Activated T-cell treated with anti-CD3 and anti-CD28 coated beads for 24 hours (primary cell): ENCODE results near the gene PPTC7.
"Not testable (repeated sequence)": the region's sequence is repeated elsewhere in the genome, so short reads cannot be mapped to it uniquely, and the experiment has no call there.

ENCODE experiments used
- DNase-seq: peaks from one replicate; pipeline ENCODE4 v3.0.0-alpha.2; 2020; ENCODE audit warnings: low read depth

PPTC7 gene

GRCh38 chr12:110561471-110562201 is 21.5 kb downstream of the PPTC7 start:
- no peak for DNase-seq

DNA sequence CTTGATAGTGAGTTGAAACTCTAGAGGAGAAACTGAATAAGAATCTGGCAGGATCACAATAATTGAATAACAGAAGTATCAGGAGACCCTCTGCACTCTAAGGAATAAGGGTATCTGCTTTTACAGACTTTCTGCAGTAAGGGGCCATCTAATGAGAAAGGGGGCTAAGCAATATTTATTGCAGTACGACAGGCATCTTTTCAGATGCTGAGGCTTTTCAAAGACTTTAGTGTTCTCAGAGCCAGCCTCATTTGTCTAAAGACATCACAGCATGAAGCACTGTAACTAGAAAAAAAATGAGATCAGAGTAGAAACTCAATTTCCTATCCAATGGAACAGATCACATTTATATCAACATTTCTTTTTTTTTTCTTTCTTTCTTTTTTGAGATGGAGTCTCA is 22.2 kb downstream of the PPTC7 start:
- DNase-seq: no peak

DNA sequence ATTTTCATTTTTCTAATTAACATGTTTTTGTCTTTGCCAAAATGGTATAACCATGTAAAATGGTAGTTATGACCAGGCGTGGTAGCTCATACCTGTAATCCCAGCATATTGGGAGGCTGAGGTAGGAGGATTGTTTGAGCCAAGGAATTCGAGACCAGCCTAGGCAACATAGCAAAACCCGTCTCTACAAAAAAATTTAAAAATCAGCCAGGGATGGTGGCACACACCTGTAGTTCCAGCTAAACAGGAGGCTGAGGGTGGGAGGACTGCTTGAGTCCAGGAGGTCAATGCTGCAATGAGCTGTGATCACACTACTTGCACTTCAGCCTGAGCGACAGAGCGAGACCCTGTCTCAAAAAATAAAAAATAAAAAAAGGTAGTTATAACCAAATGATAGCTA is 23.1 kb downstream of the PPTC7 start:
- DNase-seq: no peak

GRCh38 chr12:110558945-110559344 is 24.2 kb downstream of the PPTC7 start:
- DNase-seq: not testable (repeated sequence)

DNA sequence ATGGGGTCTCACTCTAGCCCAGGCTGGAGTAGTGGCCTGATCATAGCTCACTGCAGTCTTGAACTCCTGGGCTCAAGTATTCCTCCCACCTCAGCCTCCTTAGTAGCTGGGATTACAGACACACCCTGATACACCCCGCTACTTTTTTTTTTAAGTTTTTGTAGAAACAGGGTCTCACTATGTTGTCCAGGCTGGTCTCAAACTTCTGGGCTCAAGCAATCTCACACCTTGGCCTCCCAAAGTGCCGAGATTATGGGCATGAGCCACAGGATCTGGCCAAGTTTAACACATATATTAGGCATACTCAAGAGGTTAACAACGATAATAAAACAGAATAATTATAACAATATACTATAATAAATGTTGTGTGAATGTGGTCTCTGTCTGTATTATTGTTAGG is 25.8 kb downstream of the PPTC7 start:
- no peak for DNase-seq

DNA sequence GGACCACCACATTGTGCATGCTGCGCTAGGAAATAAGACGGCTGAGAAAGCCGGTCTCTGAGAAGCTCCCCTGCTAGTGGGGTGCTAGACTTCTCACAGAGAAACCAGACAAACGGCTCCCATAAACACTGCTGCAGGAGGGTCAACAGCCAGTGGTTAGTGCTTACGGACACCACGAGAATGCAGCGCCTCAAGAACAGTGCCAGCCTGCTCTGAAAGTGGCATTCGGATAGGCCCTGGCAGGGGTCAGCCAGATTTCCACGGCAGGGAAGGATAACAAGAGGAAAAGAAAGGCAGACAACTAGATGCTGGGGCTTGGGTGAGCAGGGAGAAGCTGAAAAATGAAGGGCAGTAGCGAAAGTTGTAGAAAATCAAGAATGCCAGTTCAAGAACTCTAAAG is 26.4 kb downstream of the PPTC7 start:
- DNase-seq: no peak

- DNase-seq: no peak
These were observed 27.3 kb downstream of the PPTC7 start for GRCh38 chr12:110555577-110556406.

DNA sequence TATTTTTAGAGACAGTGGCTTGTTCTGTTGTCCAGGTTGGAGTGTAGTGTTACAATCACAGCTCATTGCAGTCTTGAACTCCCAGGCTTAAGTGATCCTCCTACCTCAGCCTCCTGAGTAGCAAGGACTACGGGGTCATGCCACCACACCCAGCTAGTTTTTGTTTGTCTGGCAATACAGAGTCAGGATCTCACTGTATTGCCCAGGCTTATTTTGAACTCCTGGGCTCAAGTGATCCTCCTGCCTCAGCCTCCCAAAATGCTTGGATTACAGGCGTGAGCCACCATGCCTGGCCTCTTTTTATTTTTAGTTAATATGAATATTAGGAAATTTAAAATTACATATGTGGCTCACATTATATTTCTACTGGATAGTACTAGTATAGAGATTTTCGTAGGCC is 28.9 kb downstream of the PPTC7 start:
- no peak for DNase-seq

GRCh38 chr12:110550981-110551380 is 32.1 kb downstream of the PPTC7 start:
- DNase-seq: no peak

GRCh38 chr12:110549716-110550115 is 33.4 kb downstream of the PPTC7 start:
- DNase-seq: no peak

DNA sequence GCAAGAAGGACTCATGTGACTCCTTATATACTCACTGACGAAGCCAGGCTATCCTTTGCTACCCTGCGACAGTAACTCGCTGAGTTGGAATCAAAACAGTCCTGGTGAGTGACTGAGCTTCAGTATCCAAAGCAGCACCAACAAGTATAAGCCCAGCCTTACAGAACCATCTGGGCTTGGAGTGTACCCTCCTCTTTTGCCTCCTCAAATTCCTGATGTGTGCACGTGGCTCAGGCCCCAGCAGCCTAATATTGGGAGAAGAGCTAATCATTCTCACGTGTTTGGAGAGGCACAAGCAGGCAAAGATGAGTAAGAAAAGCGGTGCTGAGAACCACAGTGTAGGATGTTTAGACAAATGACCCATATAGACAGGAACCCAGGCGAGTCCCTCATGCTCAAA is 34.4 kb downstream of the PPTC7 start:
- no peak for DNase-seq

- no peak for DNase-seq
These were observed 36.0 kb downstream of the PPTC7 start for GRCh38 chr12:110547090-110547489.

DNA sequence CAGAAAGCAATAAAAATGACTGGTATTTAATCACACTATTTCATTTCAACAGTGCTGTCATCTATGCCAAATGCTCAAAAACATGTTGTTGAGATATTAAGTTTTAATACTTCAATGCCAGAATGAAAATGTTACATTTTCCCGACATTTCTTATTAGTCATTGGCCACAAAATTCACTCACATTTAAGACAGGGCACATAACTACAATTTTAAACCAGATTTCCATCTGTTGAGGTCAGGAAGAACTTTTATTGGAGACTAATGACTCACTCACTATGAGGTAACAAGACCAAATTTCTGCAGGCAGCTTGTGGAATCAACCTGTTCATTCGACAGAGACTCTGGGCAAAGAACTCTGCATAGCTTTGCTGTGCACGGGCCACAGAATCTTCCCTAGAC is 36.8 kb downstream of the PPTC7 start:
- DNase-seq: no peak

DNA sequence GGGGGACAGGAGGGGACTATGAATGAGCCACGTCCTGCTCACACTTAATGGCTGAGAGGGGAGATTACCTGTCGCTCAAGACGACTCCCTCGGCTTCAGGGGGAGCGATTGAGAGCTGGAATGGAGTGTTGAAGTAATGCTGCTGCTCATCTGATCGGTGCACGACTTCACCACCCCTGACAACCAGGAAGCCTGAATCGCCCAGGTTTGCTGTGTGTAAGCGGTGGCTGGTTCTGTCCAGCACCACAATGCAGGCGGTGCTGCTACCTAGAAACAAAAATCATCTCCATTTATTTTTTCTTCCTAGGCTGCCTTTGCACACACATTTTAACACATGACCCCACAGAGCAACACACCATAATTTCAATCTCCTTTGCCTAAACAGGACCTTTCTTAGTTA is 37.3 kb downstream of the PPTC7 start:
- DNase-seq: no peak

GRCh38 chr12:110545259-110545658 is 37.9 kb downstream of the PPTC7 start:
- not testable (repeated sequence) for DNase-seq

GRCh38 chr12:110543965-110544364 is 39.2 kb downstream of the PPTC7 start:
- DNase-seq: no peak

DNA sequence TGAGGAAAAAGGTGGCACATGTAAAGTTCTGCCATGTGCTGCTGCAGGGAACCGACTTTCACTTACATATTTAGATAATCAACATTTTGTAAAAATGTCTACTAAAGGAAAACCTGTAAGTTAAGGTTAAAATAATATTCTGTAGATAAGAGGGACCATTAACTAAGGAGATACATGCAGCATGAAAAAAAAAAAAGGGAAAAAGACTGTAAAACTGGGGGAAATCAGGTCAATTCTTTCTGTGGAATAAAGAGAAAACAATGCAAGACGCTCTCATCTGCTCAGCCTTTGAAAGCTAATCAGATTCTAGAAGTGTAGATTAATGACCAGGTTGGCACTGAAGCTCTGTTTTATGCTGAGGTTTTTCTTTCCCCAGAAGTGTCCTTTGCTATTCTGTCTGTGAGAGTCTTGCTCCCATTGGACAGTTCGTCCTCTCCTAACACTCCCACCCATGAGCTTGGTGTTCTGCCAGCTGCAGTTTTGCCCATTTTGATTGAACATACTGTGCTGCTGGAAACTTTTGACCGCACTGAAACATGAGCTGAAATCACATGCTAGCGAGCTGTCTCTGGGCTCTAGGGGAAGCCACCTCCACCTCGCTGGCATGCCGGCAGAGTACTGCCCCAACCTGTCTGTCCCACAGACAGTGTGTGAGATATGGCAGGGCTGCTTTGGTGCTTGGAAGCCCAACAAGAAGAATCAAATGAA is 39.7 kb downstream of the PPTC7 start:
- no peak for DNase-seq

DNA sequence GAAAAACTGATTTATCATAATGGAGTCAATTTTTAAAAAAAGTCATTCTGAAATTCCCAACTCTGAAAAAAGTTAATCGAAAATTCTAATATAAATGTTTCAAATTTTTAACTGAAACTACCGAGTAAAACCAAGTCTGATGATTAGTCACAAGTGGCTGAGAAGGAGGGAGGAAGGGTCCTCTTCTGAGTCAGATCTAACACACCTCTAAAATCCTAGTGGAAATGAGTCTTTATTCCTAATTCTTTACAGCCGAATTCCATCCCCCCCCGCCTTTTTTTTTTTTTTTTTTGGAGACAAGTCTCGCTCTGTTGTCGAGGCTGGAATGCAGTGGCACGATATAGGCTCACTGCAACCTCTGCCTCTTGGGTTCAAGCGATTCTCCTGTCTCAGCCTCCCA is 43.1 kb downstream of the PPTC7 start:
- no peak for DNase-seq

GRCh38 chr12:110538869-110539622 is 44.1 kb downstream of the PPTC7 start:
- no peak for DNase-seq

DNA sequence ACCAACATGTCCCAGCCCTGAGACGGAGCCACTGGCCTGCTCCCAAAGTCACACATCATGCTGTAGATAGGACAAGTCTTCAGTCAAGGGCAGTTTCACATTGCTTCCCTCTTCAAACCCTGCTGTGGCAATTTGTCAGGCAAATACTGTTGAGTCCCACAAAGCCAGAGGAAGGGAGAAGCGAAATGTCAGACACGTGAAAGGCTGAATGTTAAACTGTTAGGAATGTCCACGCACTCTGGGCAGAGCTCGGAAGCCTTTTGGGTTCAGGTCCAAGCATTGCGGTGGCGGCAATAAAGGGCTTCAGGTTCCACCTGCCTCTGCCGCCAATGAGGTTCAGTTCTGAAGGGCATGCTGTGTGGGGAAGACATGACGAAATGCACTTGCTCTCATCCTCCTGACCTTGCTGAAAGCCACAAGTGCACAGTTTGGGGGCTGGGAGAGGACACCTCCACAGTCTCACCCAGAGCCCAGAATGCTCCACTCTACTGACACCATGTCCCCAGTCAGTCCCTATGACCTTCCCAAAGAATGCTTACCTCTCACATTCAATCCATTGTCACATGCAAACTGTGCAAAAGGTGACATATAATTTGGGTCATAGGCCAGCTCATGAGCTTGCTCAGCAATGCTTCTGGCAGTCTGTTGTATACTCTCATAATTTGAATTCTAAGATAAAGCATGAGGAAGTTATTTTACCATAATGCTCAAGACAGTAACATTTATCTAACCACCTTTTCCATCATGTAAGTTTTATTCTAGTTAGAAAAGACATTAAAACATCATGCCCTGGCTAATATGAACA is 45.3 kb downstream of the PPTC7 start:
- DNase-seq: no peak
